ENCODE measurements around the gene SLC16A11. TPM values are rescaled to one million over a fixed set of nuclear protein-coding genes. Genes with fewer than 3 reads are reported as not detected.
A peak's percentile ranks its signal among the peaks of the same experiment; 100 is the strongest.

The SLC16A11 gene
- total RNA-seq, 1 donor from 2014 or later, result 0.54 TPM

- no peak overlapping the region for H3K27ac Mint-ChIP-seq (ENCODE audit: unreplicated experiment)
- no peak for DNase-seq
- no peaks in the 10 kb centered on the region for H3K4me1 Mint-ChIP-seq (ENCODE audit: low read depth, unreplicated experiment)
- TF ChIP-seq, protein P1, sequence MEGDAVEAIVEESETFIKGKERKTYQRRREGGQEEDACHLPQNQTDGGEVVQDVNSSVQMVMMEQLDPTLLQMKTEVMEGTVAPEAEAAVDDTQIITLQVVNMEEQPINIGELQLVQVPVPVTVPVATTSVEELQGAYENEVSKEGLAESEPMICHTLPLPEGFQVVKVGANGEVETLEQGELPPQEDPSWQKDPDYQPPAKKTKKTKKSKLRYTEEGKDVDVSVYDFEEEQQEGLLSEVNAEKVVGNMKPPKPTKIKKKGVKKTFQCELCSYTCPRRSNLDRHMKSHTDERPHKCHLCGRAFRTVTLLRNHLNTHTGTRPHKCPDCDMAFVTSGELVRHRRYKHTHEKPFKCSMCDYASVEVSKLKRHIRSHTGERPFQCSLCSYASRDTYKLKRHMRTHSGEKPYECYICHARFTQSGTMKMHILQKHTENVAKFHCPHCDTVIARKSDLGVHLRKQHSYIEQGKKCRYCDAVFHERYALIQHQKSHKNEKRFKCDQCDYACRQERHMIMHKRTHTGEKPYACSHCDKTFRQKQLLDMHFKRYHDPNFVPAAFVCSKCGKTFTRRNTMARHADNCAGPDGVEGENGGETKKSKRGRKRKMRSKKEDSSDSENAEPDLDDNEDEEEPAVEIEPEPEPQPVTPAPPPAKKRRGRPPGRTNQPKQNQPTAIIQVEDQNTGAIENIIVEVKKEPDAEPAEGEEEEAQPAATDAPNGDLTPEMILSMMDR (IDR thresholded peaks at IDR 0.05; ENCODE audit: partially characterized antibody, unreplicated experiment), result no peak
- H3K27me3 Mint-ChIP-seq (ENCODE audit: unreplicated experiment), result peaks cover 13% of the 10 kb centered on the region
- peaks cover 6% of the 10 kb centered on the region for H3K9me3 Mint-ChIP-seq (ENCODE audit: unreplicated experiment)
- no peaks in the 10 kb centered on the region for H3K36me3 Mint-ChIP-seq (ENCODE audit: unreplicated experiment)
- no peak overlapping the region for H3K4me3 Mint-ChIP-seq (ENCODE audit: unreplicated experiment)
These were observed 19.5 kb downstream of the SLC16A11 start for GRCh38 chr17:7024402-7024785.

- TF ChIP-seq, protein P1 (IDR thresholded peaks at IDR 0.05; ENCODE audit: partially characterized antibody, unreplicated experiment), result no peak
- Mint-ChIP-seq H3K27me3 (ENCODE audit: unreplicated experiment) (peaks cover 13% of the 10 kb centered on the region), H3K4me3 (ENCODE audit: unreplicated experiment) (peak overlapping the region; percentile 60), H3K9me3 (ENCODE audit: unreplicated experiment) (peaks cover 6% of the 10 kb centered on the region), H3K27ac (ENCODE audit: unreplicated experiment) (no peak overlapping the region), H3K36me3 (ENCODE audit: unreplicated experiment) (no peaks in the 10 kb centered on the region), H3K4me1 (ENCODE audit: low read depth, unreplicated experiment) (no peaks in the 10 kb centered on the region)
- DNase-seq, result peak; percentile 89
These were observed 20.1 kb downstream of the SLC16A11 start for GRCh38 chr17:7023576-7024401.

GRCh38 chr17:7022781-7023571 lies 20.9 kb downstream of the SLC16A11 start, which contains the start of gene BCL6B:
Gene BCL6B, plus strand, starts transcription at chr17:7023050. Its CDS starts 622 bp downstream, at chr17:7023672.
- no peaks in the 10 kb centered on the region for H3K4me1 Mint-ChIP-seq (ENCODE audit: low read depth, unreplicated experiment)
- H3K4me3 Mint-ChIP-seq (ENCODE audit: unreplicated experiment), result peak within 1 kb of the TSS; percentile 60
- H3K27ac Mint-ChIP-seq (ENCODE audit: unreplicated experiment), result no peak within 1 kb of the TSS
- peaks cover 6% of the 10 kb centered on the region for H3K9me3 Mint-ChIP-seq (ENCODE audit: unreplicated experiment)
- TF ChIP-seq, protein P1 (IDR thresholded peaks at IDR 0.05; ENCODE audit: partially characterized antibody, unreplicated experiment), result no peak
- H3K36me3 Mint-ChIP-seq (ENCODE audit: unreplicated experiment), result no peaks in the 10 kb centered on the region
- no peak for DNase-seq
- peaks cover 13% of the 10 kb centered on the region for H3K27me3 Mint-ChIP-seq (ENCODE audit: unreplicated experiment)

DNA sequence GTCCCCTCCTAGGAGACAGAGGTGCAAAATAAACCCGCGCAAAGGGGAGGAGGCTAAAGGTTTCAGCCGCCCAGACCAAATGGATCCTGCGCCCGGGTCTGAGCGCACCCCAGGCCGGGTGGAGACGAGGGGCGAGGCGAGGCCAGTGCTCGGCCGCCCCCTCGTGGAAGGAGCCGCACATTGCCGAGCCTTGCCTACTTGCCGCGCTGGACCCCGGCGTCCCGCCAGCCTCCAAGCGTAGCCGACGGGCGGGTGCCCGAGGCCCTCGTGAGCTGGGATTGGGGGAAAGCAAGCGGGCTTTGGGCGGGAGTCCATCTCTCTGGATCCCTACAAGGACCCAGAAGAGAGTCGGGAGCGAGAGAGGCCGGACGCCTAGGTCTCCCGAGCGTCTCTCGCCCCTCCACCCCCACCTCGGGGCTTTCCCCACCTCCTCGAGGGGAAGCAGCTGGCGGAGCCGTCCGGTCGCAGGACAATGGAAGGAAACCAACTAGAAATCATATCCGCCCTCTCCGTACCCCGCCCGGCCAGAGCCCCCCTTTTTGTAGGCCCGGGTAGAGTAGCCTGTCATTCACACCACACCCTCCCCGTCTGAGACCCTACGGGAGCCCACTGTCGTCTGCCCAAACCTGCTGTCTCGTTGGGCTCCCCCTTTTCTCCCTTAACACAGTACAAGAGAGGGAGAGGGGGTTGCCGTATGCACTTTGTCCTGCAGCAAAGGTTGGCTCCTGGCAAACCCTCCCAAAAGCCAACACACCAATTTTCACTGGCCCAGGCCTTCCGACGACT lies 21.7 kb downstream of the SLC16A11 start:
- TF ChIP-seq, protein P1 (IDR thresholded peaks at IDR 0.05; ENCODE audit: partially characterized antibody, unreplicated experiment), result peak; percentile 95
- H3K27me3 Mint-ChIP-seq (ENCODE audit: unreplicated experiment), result peaks cover 13% of the 10 kb centered on the region
- peak; percentile 84 for DNase-seq

More for the DNA sequence above, 21.7 kb downstream of the SLC16A11 start:
- H3K27ac Mint-ChIP-seq (ENCODE audit: unreplicated experiment), result no peak overlapping the region
- H3K4me3 Mint-ChIP-seq (ENCODE audit: unreplicated experiment), result no peak overlapping the region
- peaks cover 6% of the 10 kb centered on the region for H3K9me3 Mint-ChIP-seq (ENCODE audit: unreplicated experiment)
- no peaks in the 10 kb centered on the region for H3K4me1 Mint-ChIP-seq (ENCODE audit: low read depth, unreplicated experiment)
- H3K36me3 Mint-ChIP-seq (ENCODE audit: unreplicated experiment), result no peaks in the 10 kb centered on the region

All from glutamatergic neuron (in vitro differentiated cells).